ENCODE measurements around the gene C15orf39.
A peak's percentile ranks its signal among the peaks of the same experiment; 100 is the strongest.
"Not testable (repeated sequence)": the region's sequence is repeated elsewhere in the genome, so short reads cannot be mapped to it uniquely, and the experiment has no call there.

C15orf39 gene

GRCh38 chr15:75201616-75202250, at the start of gene C15orf39:
TSS of gene C15orf39 (plus strand) at chr15:75201882. CDS start at chr15:75206049, 4,167 bp downstream.
- peak; percentile 52 to 67 (median 65) for DNase-seq (ENCODE audit: low read depth in 2 of 3, low spot score in 1 of 3)

GRCh38 chr15:75152382-75153079, 49.2 kb upstream of the C15orf39 start:
- DNase-seq (ENCODE audit: low read depth in 2 of 3, low spot score in 1 of 3): no peak

- peak in 2 of 3 donors; percentile 8 to 23 for DNase-seq (ENCODE audit: low read depth in 2 of 3, low spot score in 1 of 3)
Observed at GRCh38 chr15:75153087-75153486, 48.6 kb upstream of the C15orf39 start.

GRCh38 chr15:75153565-75154276, 48.0 kb upstream of the C15orf39 start:
- no peak for DNase-seq (ENCODE audit: low read depth in 2 of 3, low spot score in 1 of 3)

GRCh38 chr15:75154461-75155062, 47.1 kb upstream of the C15orf39 start:
- DNase-seq (ENCODE audit: low read depth in 2 of 3, low spot score in 1 of 3): no peak

- no peak for DNase-seq (ENCODE audit: low read depth in 2 of 3, low spot score in 1 of 3)
Observed at GRCh38 chr15:75156326-75157215, 45.1 kb upstream of the C15orf39 start.

GRCh38 chr15:75158402-75158801, 43.3 kb upstream of the C15orf39 start:
- DNase-seq (ENCODE audit: low read depth in 2 of 3, low spot score in 1 of 3): no peak

- no peak for DNase-seq (ENCODE audit: low read depth in 2 of 3, low spot score in 1 of 3)
Observed at GRCh38 chr15:75159244-75159643, 42.4 kb upstream of the C15orf39 start.

- no peak for DNase-seq (ENCODE audit: low read depth in 2 of 3, low spot score in 1 of 3)
Observed at GRCh38 chr15:75161106-75161916, 40.4 kb upstream of the C15orf39 start.

- DNase-seq (ENCODE audit: low read depth in 2 of 3, low spot score in 1 of 3): no peak
Observed at GRCh38 chr15:75161917-75162414, 39.7 kb upstream of the C15orf39 start.

GRCh38 chr15:75163150-75163564, 38.5 kb upstream of the C15orf39 start:
- no peak for DNase-seq (ENCODE audit: low read depth in 2 of 3, low spot score in 1 of 3)

- DNase-seq (ENCODE audit: low read depth in 2 of 3, low spot score in 1 of 3): no peak
Observed at GRCh38 chr15:75164625-75165350, 36.9 kb upstream of the C15orf39 start.

GRCh38 chr15:75166489-75167063, 35.1 kb upstream of the C15orf39 start:
- not testable (repeated sequence) for DNase-seq (ENCODE audit: low read depth in 2 of 3, low spot score in 1 of 3)

- peak; percentile 19 to 29 (median 29) for DNase-seq (ENCODE audit: low read depth in 2 of 3, low spot score in 1 of 3)
Observed at GRCh38 chr15:75167588-75168350, 33.9 kb upstream of the C15orf39 start.

GRCh38 chr15:75168374-75168773, 33.3 kb upstream of the C15orf39 start:
- no peak for DNase-seq (ENCODE audit: low read depth in 2 of 3, low spot score in 1 of 3)

- no peak for DNase-seq (ENCODE audit: low read depth in 2 of 3, low spot score in 1 of 3)
Observed at GRCh38 chr15:75170203-75170602, 31.5 kb upstream of the C15orf39 start.

- DNase-seq (ENCODE audit: low read depth in 2 of 3, low spot score in 1 of 3): no peak
Observed at GRCh38 chr15:75170711-75171341, 30.9 kb upstream of the C15orf39 start.
